NB4 (cell line): ENCODE measurements around the gene DENND5B.

Experiments used
- CTCF ChIP-seq: IDR thresholded peaks from one replicate; pipeline ENCODE4 v1.5.1; 2012; ENCODE audit warnings: low read depth, low read length
- POLR2A ChIP-seq: IDR thresholded peaks from 2 replicates; pipeline ENCODE4 v1.6.1; 2011; ENCODE audit warnings: mild to moderate bottlenecking; ENCODE audit not compliant: insufficient read length; ENCODE audit errors: extremely low read depth

- no peak for TF ChIP-seq CTCF
- TF ChIP-seq POLR2A = no peak
These were observed 227.1 kb downstream of the DENND5B start for GRCh38 chr12:31363831-31364230.
